ENCODE measurements around the gene FGD6. TPM values are rescaled to one million over a fixed set of nuclear protein-coding genes. Genes with fewer than 3 reads are reported as not detected.
A peak's percentile ranks its signal among the peaks of the same experiment; 100 is the strongest.

The FGD6 gene
- total and polyA plus RNA-seq, 7 experiments from 2014 or later, result 0.35 to 8.6 (median 1.1) TPM

DNA sequence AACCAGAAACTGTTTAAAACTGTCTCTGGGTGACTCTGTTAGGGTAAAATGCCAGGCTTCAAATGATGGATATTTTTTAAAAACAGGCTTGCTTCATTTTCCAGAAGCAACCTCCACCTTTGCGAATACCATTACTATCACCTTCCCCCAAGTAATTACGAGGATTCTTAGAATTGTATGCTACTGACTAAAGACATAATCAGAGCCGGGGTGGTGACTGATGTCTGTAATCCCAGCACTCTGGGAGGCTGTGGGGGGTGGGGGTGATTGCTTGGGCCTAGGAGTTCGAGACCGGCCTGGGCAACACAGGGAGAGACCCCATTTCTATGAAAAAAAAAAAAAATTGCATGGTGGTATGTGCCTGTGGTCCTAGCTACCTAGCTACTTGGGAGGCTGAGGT lies 38.3 kb downstream of the FGD6 start:
- ChIA-PET CTCF (no interaction called here), POLR2A (no interaction called here)
- Mint-ChIP-seq H3K27me3 (peaks cover 0 to 3% (median 0%) of the 10 kb centered on the region in 5 donors), H3K4me3 (no peak overlapping the region), H3K36me3 (no peaks in the 10 kb centered on the region), H3K4me1 (no peaks in the 10 kb centered on the region), H3K9me3 (no peaks in the 10 kb centered on the region), H3K27ac (no peak overlapping the region)
- Histone ChIP-seq H3K36me3 (ENCODE audit: control insufficient read depth in 2 of 3, insufficient read depth in 3 of 3, low read length in 3 of 3) (no peaks in the 10 kb centered on the region), H3K27me3 (ENCODE audit: control insufficient read depth in 2 of 2, insufficient read depth in 2 of 2, low read length in 2 of 2) (no peaks in the 10 kb centered on the region), H3K4me1 (ENCODE audit: control insufficient read depth in 2 of 2, insufficient read depth in 2 of 2, low read length in 2 of 2) (no peaks in the 10 kb centered on the region), H3K27ac (ENCODE audit: low read depth, low read length) (no peak overlapping the region), H3K4me3 (ENCODE audit: low read length) (no peak overlapping the region), H3K9me3 (ENCODE audit: control insufficient read depth in 2 of 3, low read length in 3 of 3) (no peaks in the 10 kb centered on the region)
- DNase-seq (no peak), ATAC-seq (no peak)
- intact Hi-C loops (cut with micrococcal nuclease), result no loop called here

DNA sequence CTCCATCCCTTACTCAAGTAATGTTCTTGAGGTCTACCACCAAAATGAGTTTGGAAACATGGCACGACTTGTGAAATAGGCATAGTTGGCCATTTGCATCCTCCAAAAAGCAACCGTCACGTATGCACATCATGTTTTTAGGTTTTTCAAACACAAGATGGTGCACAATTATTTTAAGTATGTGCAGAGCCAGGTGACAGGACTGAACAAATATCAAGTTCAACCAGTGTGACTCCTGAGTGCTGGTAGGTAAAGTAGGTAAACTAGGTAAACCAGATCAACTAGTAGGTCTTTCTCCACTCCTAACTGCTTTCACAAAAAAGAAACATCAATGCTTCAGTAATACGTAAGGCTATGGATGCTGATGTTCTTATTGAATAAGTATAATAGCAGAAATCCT lies 39.1 kb downstream of the FGD6 start:
- Mint-ChIP-seq H3K27me3 (peaks cover 0 to 3% (median 0%) of the 10 kb centered on the region in 5 donors), H3K9me3 (no peaks in the 10 kb centered on the region), H3K4me3 (no peak overlapping the region), H3K36me3 (no peaks in the 10 kb centered on the region), H3K4me1 (no peaks in the 10 kb centered on the region), H3K27ac (no peak overlapping the region)
- no peak overlapping the region for H3K4me3 ChIP-seq (ENCODE audit: low read length)
- CTCF ChIA-PET, result no interaction called here
- no peaks in the 10 kb centered on the region for H3K36me3 ChIP-seq (ENCODE audit: control insufficient read depth in 2 of 3, insufficient read depth in 3 of 3, low read length in 3 of 3)
- no peaks in the 10 kb centered on the region for H3K9me3 ChIP-seq (ENCODE audit: control insufficient read depth in 2 of 3, low read length in 3 of 3)
- no peaks in the 10 kb centered on the region for H3K27me3 ChIP-seq (ENCODE audit: control insufficient read depth in 2 of 2, insufficient read depth in 2 of 2, low read length in 2 of 2)
- DNase-seq, result no peak
- intact Hi-C loops (cut with micrococcal nuclease), result no loop called here
- POLR2A ChIA-PET, result no interaction called here
- ATAC-seq, result no peak
- no peaks in the 10 kb centered on the region for H3K4me1 ChIP-seq (ENCODE audit: control insufficient read depth in 2 of 2, insufficient read depth in 2 of 2, low read length in 2 of 2)
- no peak overlapping the region for H3K27ac ChIP-seq (ENCODE audit: low read depth, low read length)

GRCh38 chr12:95177201-95177768 lies 40.0 kb downstream of the FGD6 start:
- Mint-ChIP-seq H3K27ac (no peak overlapping the region), H3K36me3 (peaks cover 0 to 3% (median 0%) of the 10 kb centered on the region in 5 donors), H3K27me3 (peaks cover 0 to 3% (median 0%) of the 10 kb centered on the region in 5 donors), H3K4me3 (no peak overlapping the region), H3K4me1 (no peaks in the 10 kb centered on the region), H3K9me3 (no peaks in the 10 kb centered on the region)
- no peaks in the 10 kb centered on the region for H3K9me3 ChIP-seq (ENCODE audit: control insufficient read depth in 2 of 3, low read length in 3 of 3)
- no peaks in the 10 kb centered on the region for H3K27me3 ChIP-seq (ENCODE audit: control insufficient read depth in 2 of 2, insufficient read depth in 2 of 2, low read length in 2 of 2)
- H3K4me1 ChIP-seq (ENCODE audit: control insufficient read depth in 2 of 2, insufficient read depth in 2 of 2, low read length in 2 of 2), result no peaks in the 10 kb centered on the region
- POLR2A ChIA-PET, result no interaction called here
- H3K36me3 ChIP-seq (ENCODE audit: control insufficient read depth in 2 of 3, insufficient read depth in 3 of 3, low read length in 3 of 3), result no peaks in the 10 kb centered on the region
- ATAC-seq, result no peak
- no peak overlapping the region for H3K4me3 ChIP-seq (ENCODE audit: low read length)
- intact Hi-C loops (cut with micrococcal nuclease), result no loop called here
- DNase-seq, result no peak
- H3K27ac ChIP-seq (ENCODE audit: low read depth, low read length), result no peak overlapping the region
- CTCF ChIA-PET, result no interaction called here

DNA sequence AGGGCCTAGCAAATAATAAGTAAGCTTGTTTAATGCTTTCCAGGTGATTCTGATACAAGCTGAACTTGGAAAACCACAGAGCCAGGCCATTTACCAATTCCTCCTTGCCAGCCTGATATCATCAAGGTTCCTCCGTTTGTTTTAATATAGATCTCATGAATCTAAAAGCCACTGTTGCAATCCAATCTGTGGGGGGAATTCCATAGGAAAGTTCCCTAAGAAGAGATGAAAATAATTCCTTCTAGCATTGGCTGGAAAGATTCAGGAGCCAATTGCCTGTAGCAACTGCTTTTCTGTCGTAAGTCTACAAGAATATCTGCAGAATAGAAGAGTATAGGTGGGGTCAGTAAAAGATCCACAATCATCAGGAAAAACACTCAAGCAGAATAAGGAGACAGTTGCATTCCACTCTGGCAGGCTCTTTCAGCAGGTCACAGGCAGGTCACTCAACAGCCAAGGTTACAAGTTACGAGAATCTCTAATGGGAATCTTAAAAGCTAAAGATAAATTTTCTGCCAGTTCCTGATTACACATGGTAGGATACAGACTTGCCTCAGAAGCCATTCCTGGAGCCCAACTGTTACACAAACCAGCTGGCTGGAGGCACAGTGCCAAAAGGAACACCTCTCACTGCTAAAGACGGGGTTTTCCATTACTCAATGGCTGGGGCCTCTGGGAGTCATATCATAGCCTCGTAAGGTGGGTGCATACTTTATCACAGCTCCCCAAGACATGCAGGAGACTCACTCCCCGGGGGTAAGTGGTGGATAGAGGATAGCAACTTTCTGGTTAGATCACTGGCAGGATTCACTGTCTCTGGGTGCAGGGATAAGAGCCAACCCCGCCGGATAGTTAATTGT lies 43.6 kb downstream of the FGD6 start:
- no peak overlapping the region for H3K4me3 Mint-ChIP-seq
- DNase-seq (no peak), ATAC-seq (peak; percentile 26)
- Histone ChIP-seq H3K4me3 (ENCODE audit: low read length) (no peak overlapping the region), H3K36me3 (ENCODE audit: control insufficient read depth in 2 of 3, insufficient read depth in 3 of 3, low read length in 3 of 3) (no peaks in the 10 kb centered on the region), H3K27me3 (ENCODE audit: control insufficient read depth in 2 of 2, insufficient read depth in 2 of 2, low read length in 2 of 2) (no peaks in the 10 kb centered on the region), H3K4me1 (ENCODE audit: control insufficient read depth in 2 of 2, insufficient read depth in 2 of 2, low read length in 2 of 2) (no peaks in the 10 kb centered on the region), H3K9me3 (ENCODE audit: control insufficient read depth in 2 of 3, low read length in 3 of 3) (no peaks in the 10 kb centered on the region), H3K27ac (ENCODE audit: low read depth, low read length) (no peak overlapping the region)
- ChIA-PET CTCF (no interaction called here), POLR2A (interaction anchor here (0.6 kb wide), 1 partner anchor 139 kb away, joined by 3 read pairs; no protein-coding TSS in a partner anchor)
- H3K27ac Mint-ChIP-seq, result no peak overlapping the region
- peaks cover 0 to 7% (median 0%) of the 10 kb centered on the region in 5 donors for H3K36me3 Mint-ChIP-seq
- intact Hi-C loops (cut with micrococcal nuclease), result no loop called here
- peaks cover 0 to 3% (median 0%) of the 10 kb centered on the region in 5 donors for H3K27me3 Mint-ChIP-seq
- H3K4me1 Mint-ChIP-seq, result no peaks in the 10 kb centered on the region
- H3K9me3 Mint-ChIP-seq, result no peaks in the 10 kb centered on the region

GRCh38 chr12:95169368-95169767 lies 47.9 kb downstream of the FGD6 start:
- no peaks in the 10 kb centered on the region for H3K4me1 Mint-ChIP-seq
- H3K27me3 ChIP-seq (ENCODE audit: control insufficient read depth in 2 of 2, insufficient read depth in 2 of 2, low read length in 2 of 2), result no peaks in the 10 kb centered on the region
- POLR2A ChIA-PET, result no interaction called here
- H3K36me3 Mint-ChIP-seq, result peaks cover 0 to 7% (median 0%) of the 10 kb centered on the region in 5 donors
- no peak overlapping the region for H3K4me3 ChIP-seq (ENCODE audit: low read length)
- DNase-seq, result no peak
- H3K36me3 ChIP-seq (ENCODE audit: control insufficient read depth in 2 of 3, insufficient read depth in 3 of 3, low read length in 3 of 3), result no peaks in the 10 kb centered on the region
- H3K9me3 ChIP-seq (ENCODE audit: control insufficient read depth in 2 of 3, low read length in 3 of 3), result no peaks in the 10 kb centered on the region
- CTCF ChIA-PET, result no interaction called here
- intact Hi-C loops (cut with micrococcal nuclease), result no loop called here
- no peak for ATAC-seq
- no peak overlapping the region for H3K27ac Mint-ChIP-seq
- peaks cover 0 to 6% (median 0%) of the 10 kb centered on the region in 5 donors for H3K27me3 Mint-ChIP-seq
- H3K4me1 ChIP-seq (ENCODE audit: control insufficient read depth in 2 of 2, insufficient read depth in 2 of 2, low read length in 2 of 2), result no peaks in the 10 kb centered on the region
- no peak overlapping the region for H3K27ac ChIP-seq (ENCODE audit: low read depth, low read length)
- no peaks in the 10 kb centered on the region for H3K9me3 Mint-ChIP-seq
- H3K4me3 Mint-ChIP-seq, result no peak overlapping the region

DNA sequence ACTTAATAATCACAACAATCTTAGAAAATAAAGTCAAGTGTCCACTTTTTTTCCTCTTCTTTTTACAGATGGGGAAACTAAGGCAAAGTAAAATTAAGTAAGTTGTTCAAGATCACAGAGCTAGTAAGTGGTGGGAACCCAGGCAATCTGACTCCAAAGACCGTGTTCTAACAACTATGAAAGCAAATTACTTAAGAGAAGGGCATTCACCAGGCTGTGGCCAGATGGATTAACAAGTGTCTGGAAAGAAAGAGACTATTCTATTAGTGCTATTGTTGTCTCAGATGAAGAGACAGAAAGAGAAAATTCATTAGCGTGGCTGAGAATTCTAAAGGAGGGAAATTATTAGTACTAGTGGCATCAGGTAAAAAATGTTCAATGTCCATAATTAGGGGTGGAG lies 48.5 kb downstream of the FGD6 start:
- intact Hi-C loops (cut with micrococcal nuclease), result no loop called here
- H3K27me3 Mint-ChIP-seq, result peaks cover 0 to 6% (median 0%) of the 10 kb centered on the region in 5 donors
- ChIA-PET POLR2A (no interaction called here), CTCF (no interaction called here)
- ATAC-seq (no peak), DNase-seq (no peak)
- Histone ChIP-seq H3K4me3 (ENCODE audit: low read length) (no peak overlapping the region), H3K36me3 (ENCODE audit: control insufficient read depth in 2 of 3, insufficient read depth in 3 of 3, low read length in 3 of 3) (no peaks in the 10 kb centered on the region), H3K27ac (ENCODE audit: low read depth, low read length) (no peak overlapping the region), H3K4me1 (ENCODE audit: control insufficient read depth in 2 of 2, insufficient read depth in 2 of 2, low read length in 2 of 2) (no peaks in the 10 kb centered on the region), H3K9me3 (ENCODE audit: control insufficient read depth in 2 of 3, low read length in 3 of 3) (no peaks in the 10 kb centered on the region), H3K27me3 (ENCODE audit: control insufficient read depth in 2 of 2, insufficient read depth in 2 of 2, low read length in 2 of 2) (no peaks in the 10 kb centered on the region)
- no peaks in the 10 kb centered on the region for H3K9me3 Mint-ChIP-seq
- H3K4me1 Mint-ChIP-seq, result no peaks in the 10 kb centered on the region
- H3K36me3 Mint-ChIP-seq, result peaks cover 0 to 7% (median 0%) of the 10 kb centered on the region in 5 donors
- H3K27ac Mint-ChIP-seq, result no peak overlapping the region
- H3K4me3 Mint-ChIP-seq, result no peak overlapping the region

GRCh38 chr12:95164656-95165055 lies 52.6 kb downstream of the FGD6 start:
- CTCF ChIA-PET, result no interaction called here
- POLR2A ChIA-PET, result no interaction called here
- ATAC-seq, result no peak

More at GRCh38 chr12:95164656-95165055, 52.6 kb downstream of the FGD6 start:
- Histone ChIP-seq H3K36me3 (ENCODE audit: control insufficient read depth in 2 of 3, insufficient read depth in 3 of 3, low read length in 3 of 3) (no peaks in the 10 kb centered on the region), H3K4me1 (ENCODE audit: control insufficient read depth in 2 of 2, insufficient read depth in 2 of 2, low read length in 2 of 2) (no peaks in the 10 kb centered on the region), H3K27ac (ENCODE audit: low read depth, low read length) (no peak overlapping the region), H3K9me3 (ENCODE audit: control insufficient read depth in 2 of 3, low read length in 3 of 3) (no peaks in the 10 kb centered on the region), H3K27me3 (ENCODE audit: control insufficient read depth in 2 of 2, insufficient read depth in 2 of 2, low read length in 2 of 2) (no peaks in the 10 kb centered on the region), H3K4me3 (ENCODE audit: low read length) (no peak overlapping the region)
- intact Hi-C loops (cut with micrococcal nuclease), result no loop called here
- H3K4me3 Mint-ChIP-seq, result no peak overlapping the region
- no peak for DNase-seq
- peaks cover 0 to 4% (median 0%) of the 10 kb centered on the region in 5 donors for H3K36me3 Mint-ChIP-seq
- H3K27ac Mint-ChIP-seq, result no peak overlapping the region
- H3K4me1 Mint-ChIP-seq, result no peaks in the 10 kb centered on the region
- H3K27me3 Mint-ChIP-seq, result peaks cover 0 to 6% (median 0%) of the 10 kb centered on the region in 5 donors
- H3K9me3 Mint-ChIP-seq, result no peaks in the 10 kb centered on the region

All from naive thymus-derived CD4-positive, alpha-beta T cell (primary cell).